Hepatocyte (in vitro differentiated cells): ENCODE measurements around the gene C1orf21. TPM values are rescaled to one million over a fixed set of nuclear protein-coding genes. Genes with fewer than 3 reads are reported as not detected.

Experiments
- DNase-seq: peaks from one replicate; pipeline ENCODE4 v3.0.0-alpha.2; 2016; ENCODE audit warnings: low spot score
- H2AFZ ChIP-seq: fragments of 200-600 bp; sonication (generic); 2 replicates; pipeline ENCODE4 v1.6.0; 2016; ENCODE audit warnings: antibody characterized with exemption, mild to moderate bottlenecking
- H3K27ac ChIP-seq: fragments of 200-600 bp; sonication (generic); 2 replicates; pipeline ENCODE4 v1.5.1; 2016; ENCODE audit warnings: mild to moderate bottlenecking
- H3K27me3 ChIP-seq: fragments of 200-600 bp; sonication (generic); 2 replicates; pipeline ENCODE4 v1.6.1; 2016
- H3K36me3 ChIP-seq: fragments of 200-600 bp; sonication (generic); replicated peaks from 2 replicates; pipeline ENCODE4 v1.5.1; 2016; ENCODE audit warnings: low read depth; ENCODE audit not compliant: insufficient read depth
- H3K4me1 ChIP-seq: fragments of 200-600 bp; sonication (generic); 2 replicates; pipeline ENCODE4 v1.5.1; 2016; ENCODE audit warnings: mild to moderate bottlenecking, moderate library complexity; ENCODE audit not compliant: insufficient read depth
- H3K4me2 ChIP-seq: fragments of 200-600 bp; sonication (generic); 2 replicates; pipeline ENCODE4 v1.6.0; 2016
- H3K4me3 ChIP-seq: fragments of 200-600 bp; sonication (generic); 2 replicates; pipeline ENCODE4 v1.5.1; 2016; ENCODE audit warnings: mild to moderate bottlenecking
- H3K79me2 ChIP-seq: fragments of 200-600 bp; sonication (generic); 2 replicates; pipeline ENCODE4 v1.6.0; 2017; ENCODE audit warnings: mild to moderate bottlenecking
- H3K9me2 ChIP-seq: fragments of 200-600 bp; sonication (generic); replicated peaks from 2 replicates; pipeline ENCODE4 v1.6.0; 2017; ENCODE audit warnings: mild to moderate bottlenecking; ENCODE audit not compliant: insufficient read depth
- H3K9me3 ChIP-seq: fragments of 200-600 bp; sonication (generic); 2 replicates; pipeline ENCODE4 v1.5.1; 2016; ENCODE audit warnings: low read depth, mild to moderate bottlenecking
- H4K20me1 ChIP-seq: fragments of 200-600 bp; sonication (generic); 2 replicates; pipeline ENCODE4 v1.6.0; 2016; ENCODE audit warnings: mild to moderate bottlenecking; ENCODE audit not compliant: insufficient read depth, poor library complexity, severe bottlenecking
- EZH2 ChIP-seq: fragments of 200-600 bp; sonication (generic); IDR thresholded peaks from 2 replicates; pipeline ENCODE4 v1.6.1; 2016; ENCODE audit warnings: antibody characterized with exemption, mild to moderate bottlenecking, borderline replicate concordance
- EZH2phosphoT487 ChIP-seq: fragments of 200-600 bp; sonication (generic); IDR thresholded peaks from one replicate; pipeline ENCODE4 v1.6.1; 2018; ENCODE audit warnings: antibody characterized with exemption, mild to moderate bottlenecking, low read depth, moderate library complexity; ENCODE audit not compliant: unreplicated experiment, severe bottlenecking
- WGBS: methylation state at CpG from one replicate; pipeline ENCODE4 v1.1.6; 2016; ENCODE audit warnings: low lambda C conversion rate; ENCODE audit errors: missing lambda C conversion rate; 5-methylcytosine and 5-hydroxymethylcytosine counted together
- polyA plus RNA-seq: library from polyadenylated mRNA; unstranded; fragments of >200 nt; fragmentation: Nextera tagmentation; extraction: Ambion mirVana; gene quantifications from 2 replicates; pipeline ENCODE4 v1.2.1, GENCODE V29; 2016
- total RNA-seq: library from RNA; depleted of rRNA; stranded (reverse); fragments of >200 nt; gene quantifications from 2 replicates; pipeline ENCODE4 v1.2.3, GENCODE V29; 2014
- TF ChIP-seq, protein P1 (sequence below): fragments of 200-600 bp; sonication (generic); IDR thresholded peaks from 2 replicates; pipeline ENCODE4 v1.5.1; 2016; ENCODE audit warnings: antibody characterized with exemption, mild to moderate bottlenecking; ENCODE audit not compliant: poor library complexity

The C1orf21 gene
- total and polyA plus RNA-seq, 2 experiments from 2014 or later = 26.9 to 37.9 TPM

DNA sequence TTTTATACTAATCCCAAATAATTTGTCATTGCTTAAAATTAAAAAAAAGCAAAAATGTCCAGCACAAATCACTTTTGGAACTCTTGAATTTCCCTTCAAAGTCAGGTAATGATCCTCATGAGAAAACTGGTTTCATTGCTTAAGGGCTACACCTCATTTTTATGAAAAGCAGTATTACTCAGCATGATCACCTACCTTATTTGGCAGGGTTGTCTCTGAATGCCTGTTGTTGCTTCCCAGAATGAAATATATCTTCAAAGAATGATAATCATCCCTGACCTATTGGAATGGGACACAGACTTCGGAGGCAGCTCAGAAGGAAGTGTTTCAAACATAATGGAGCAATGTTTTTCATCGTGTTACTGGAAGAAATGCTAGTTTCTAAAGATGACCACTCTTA is 29.7 kb downstream of the C1orf21 start:
- Histone ChIP-seq H3K9me3 (no peaks in the 10 kb centered on the region), H3K27me3 (no peaks in the 10 kb centered on the region), H3K4me2 (no peak overlapping the region), H4K20me1 (no peaks in the 10 kb centered on the region), H3K36me3 (no peaks in the 10 kb centered on the region), H3K4me1 (peaks cover 10% of the 10 kb centered on the region), H3K27ac (no peak overlapping the region), H2AFZ (no peak overlapping the region), H3K4me3 (no peak overlapping the region), H3K79me2 (peaks cover 64% of the 10 kb centered on the region), H3K9me2 (no peaks in the 10 kb centered on the region)
- DNase-seq = no peak
- 74% methylated on average over 2 of the region's 2 CpGs for WGBS
- TF ChIP-seq, protein P1, sequence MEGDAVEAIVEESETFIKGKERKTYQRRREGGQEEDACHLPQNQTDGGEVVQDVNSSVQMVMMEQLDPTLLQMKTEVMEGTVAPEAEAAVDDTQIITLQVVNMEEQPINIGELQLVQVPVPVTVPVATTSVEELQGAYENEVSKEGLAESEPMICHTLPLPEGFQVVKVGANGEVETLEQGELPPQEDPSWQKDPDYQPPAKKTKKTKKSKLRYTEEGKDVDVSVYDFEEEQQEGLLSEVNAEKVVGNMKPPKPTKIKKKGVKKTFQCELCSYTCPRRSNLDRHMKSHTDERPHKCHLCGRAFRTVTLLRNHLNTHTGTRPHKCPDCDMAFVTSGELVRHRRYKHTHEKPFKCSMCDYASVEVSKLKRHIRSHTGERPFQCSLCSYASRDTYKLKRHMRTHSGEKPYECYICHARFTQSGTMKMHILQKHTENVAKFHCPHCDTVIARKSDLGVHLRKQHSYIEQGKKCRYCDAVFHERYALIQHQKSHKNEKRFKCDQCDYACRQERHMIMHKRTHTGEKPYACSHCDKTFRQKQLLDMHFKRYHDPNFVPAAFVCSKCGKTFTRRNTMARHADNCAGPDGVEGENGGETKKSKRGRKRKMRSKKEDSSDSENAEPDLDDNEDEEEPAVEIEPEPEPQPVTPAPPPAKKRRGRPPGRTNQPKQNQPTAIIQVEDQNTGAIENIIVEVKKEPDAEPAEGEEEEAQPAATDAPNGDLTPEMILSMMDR = no peak
- TF ChIP-seq EZH2phosphoT487 (no peak), EZH2 (no peak)

DNA sequence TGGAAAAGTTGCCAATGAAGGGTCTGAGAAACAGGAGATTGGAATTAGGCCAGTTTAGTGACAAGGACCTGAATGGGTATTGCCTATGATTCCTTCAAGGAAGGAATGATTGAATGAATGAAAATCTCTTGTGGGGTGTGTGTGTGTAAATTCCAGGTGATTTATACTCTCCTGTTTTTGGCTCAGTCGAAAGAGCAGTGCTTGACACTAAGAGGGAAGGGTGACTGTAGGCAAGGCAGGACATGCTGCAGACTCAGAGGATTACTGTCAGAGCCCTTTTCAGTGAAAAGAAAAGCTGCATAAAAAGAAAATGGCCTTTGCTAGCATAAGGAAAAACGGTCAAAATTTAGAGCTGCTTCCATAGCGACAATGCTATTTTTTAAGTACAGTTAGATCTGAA is 30.1 kb downstream of the C1orf21 start:
- Histone ChIP-seq H3K9me3 (no peaks in the 10 kb centered on the region), H3K9me2 (no peaks in the 10 kb centered on the region), H3K4me3 (no peak overlapping the region), H3K36me3 (no peaks in the 10 kb centered on the region), H3K27me3 (no peaks in the 10 kb centered on the region), H3K79me2 (peaks cover 63% of the 10 kb centered on the region), H4K20me1 (no peaks in the 10 kb centered on the region), H3K27ac (no peak overlapping the region), H3K4me1 (peaks cover 10% of the 10 kb centered on the region), H3K4me2 (no peak overlapping the region), H2AFZ (no peak overlapping the region)
- TF ChIP-seq, protein P1 = no peak
- no peak for TF ChIP-seq EZH2
- TF ChIP-seq EZH2phosphoT487 = no peak
- WGBS = 52% methylated on average over 3 of the region's 3 CpGs
- DNase-seq = no peak

DNA sequence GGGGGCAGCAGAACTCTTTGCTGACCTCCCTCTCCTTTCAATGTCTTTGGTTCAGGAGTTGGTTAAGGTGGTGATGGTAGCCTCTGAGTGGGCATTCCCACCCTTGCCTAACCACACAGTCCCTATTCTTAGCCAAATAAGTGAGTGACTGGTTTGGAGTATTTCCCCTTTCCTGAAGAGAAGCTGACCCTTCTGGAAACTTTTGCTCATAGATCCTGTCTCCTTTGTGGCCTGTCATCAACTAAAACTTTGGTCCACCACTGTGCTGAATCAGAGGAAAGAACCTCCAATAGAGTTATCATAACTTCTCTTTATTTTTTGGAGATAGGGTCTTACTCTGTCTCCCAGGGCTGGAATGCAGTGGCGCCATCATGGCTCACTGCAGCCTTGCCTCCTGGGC is 31.1 kb downstream of the C1orf21 start:
- no peaks in the 10 kb centered on the region for H3K27me3 ChIP-seq
- H3K9me3 ChIP-seq = no peaks in the 10 kb centered on the region

More for the DNA sequence above, 31.1 kb downstream of the C1orf21 start:
- TF ChIP-seq EZH2phosphoT487 (no peak), EZH2 (no peak)
- TF ChIP-seq, protein P1 = no peak
- 100% methylated on average over 1 of the region's 1 CpG for WGBS
- Histone ChIP-seq H3K4me3 (no peak overlapping the region), H4K20me1 (no peaks in the 10 kb centered on the region), H3K36me3 (no peaks in the 10 kb centered on the region), H3K4me2 (no peak overlapping the region), H3K79me2 (peaks cover 57% of the 10 kb centered on the region), H3K9me2 (no peaks in the 10 kb centered on the region), H3K27ac (no peak overlapping the region), H2AFZ (no peak overlapping the region), H3K4me1 (peaks cover 10% of the 10 kb centered on the region)
- no peak for DNase-seq
